GM13976 (cell line): ENCODE results near the gene DOCK8.
"Not testable (repeated sequence)": the region's sequence is repeated elsewhere in the genome, so short reads cannot be mapped to it uniquely, and the experiment has no call there.

ENCODE experiments used
- DNase-seq: peaks from one replicate; pipeline ENCODE4 v3.0.0; 2012; ENCODE audit warnings: low spot score
- CTCF ChIP-seq: IDR thresholded peaks from 2 replicates; pipeline ENCODE4 v1.5.1; 2012; ENCODE audit warnings: borderline replicate concordance, mild to moderate bottlenecking; ENCODE audit not compliant: insufficient read depth; ENCODE audit errors: extremely low read depth, missing control alignments, control extremely low read depth
- in situ Hi-C: fragments of 300-500 bp; cut with MboI; formaldehyde crosslinking; loops from one replicate; pipeline ENCODE4 v1.12.0; 2022; ENCODE audit warnings: low sequenced_read_pairs, mixed read lengths, inconsistent platforms; ENCODE audit not compliant: unreplicated experiment

The DOCK8 gene

GRCh38 chr9:214648-215493 is at the start of gene DOCK8:
Gene DOCK8 (plus strand): TSS chr9:214865. CDS start chr9:214977, 112 bp downstream.
- in situ Hi-C loops, result no loop called here
- peak; percentile 86 for DNase-seq
- peak; percentile 80 for TF ChIP-seq CTCF

- in situ Hi-C loops, DNase-seq: not testable (repeated sequence)
These were observed 44.9 kb upstream of the DOCK8 start for GRCh38 chr9:169757-170156.

GRCh38 chr9:178140-178825 is 36.4 kb upstream of the DOCK8 start:
- in situ Hi-C loops, DNase-seq: not testable (repeated sequence)

- DNase-seq, result peak; percentile 16
- in situ Hi-C loops, result not testable (repeated sequence)
These were observed 35.7 kb upstream of the DOCK8 start, which contains the start of gene ZNG1A for GRCh38 chr9:178970-179383. Gene ZNG1A (minus strand): TSS chr9:179056. CDS start chr9:178969, 87 bp downstream.

- DNase-seq, in situ Hi-C loops: not testable (repeated sequence)
These were observed 15.1 kb upstream of the DOCK8 start for GRCh38 chr9:199601-200000.

GRCh38 chr9:206481-206880 is 8.2 kb upstream of the DOCK8 start:
- TF ChIP-seq CTCF, result no peak
- DNase-seq, result no peak
- in situ Hi-C loops, result no loop called here

GRCh38 chr9:209143-209758 is 5.4 kb upstream of the DOCK8 start:
- in situ Hi-C loops, result no loop called here
- no peak for DNase-seq

GRCh38 chr9:211036-211435 is 3.6 kb upstream of the DOCK8 start:
- in situ Hi-C loops, result no loop called here
- no peak for DNase-seq
- no peak for TF ChIP-seq CTCF

More at GRCh38 chr9:209143-209758, 5.4 kb upstream of the DOCK8 start:
- no peak for TF ChIP-seq CTCF

GRCh38 chr9:211557-211956 is 3.1 kb upstream of the DOCK8 start:
- in situ Hi-C loops, result no loop called here
- no peak for DNase-seq
- TF ChIP-seq CTCF, result no peak
